GM21737 (cell line): Measurements from ENCODE around the gene PRRC2B.
"Not testable (repeated sequence)": the region's sequence is repeated elsewhere in the genome, so short reads cannot be mapped to it uniquely, and the experiment has no call there.

Source experiments
- ATAC-seq: cut with Tn5 transposase; IDR thresholded peaks from one replicate; pipeline ENCODE4 v1.9.1; 2021; ENCODE audit warnings: mild to moderate bottlenecking, moderate library complexity; ENCODE audit not compliant: unreplicated experiment

The PRRC2B gene

GRCh38 chr9:131432597-131433301, 38.9 kb downstream of the PRRC2B start:
- no peak for ATAC-seq

- ATAC-seq = no peak
Measured at GRCh38 chr9:131433302-131433854, 39.5 kb downstream of the PRRC2B start.

- no peak for ATAC-seq
Measured at GRCh38 chr9:131434673-131435072, 40.8 kb downstream of the PRRC2B start.

GRCh38 chr9:131436376-131436775, 42.5 kb downstream of the PRRC2B start:
- no peak for ATAC-seq

GRCh38 chr9:131436865-131437271, 43.0 kb downstream of the PRRC2B start:
- ATAC-seq = no peak

GRCh38 chr9:131438190-131438589, 44.3 kb downstream of the PRRC2B start:
- no peak for ATAC-seq

GRCh38 chr9:131439224-131439623, 45.3 kb downstream of the PRRC2B start:
- ATAC-seq = no peak

GRCh38 chr9:131441441-131441840, 47.6 kb downstream of the PRRC2B start:
- ATAC-seq = no peak

GRCh38 chr9:131442351-131442750, 48.5 kb downstream of the PRRC2B start:
- ATAC-seq = no peak

- no peak for ATAC-seq
Measured at GRCh38 chr9:131443648-131444047, 49.8 kb downstream of the PRRC2B start.

- ATAC-seq = no peak
Measured at GRCh38 chr9:131446276-131446675, 52.4 kb downstream of the PRRC2B start.

GRCh38 chr9:131447148-131447547, 53.3 kb downstream of the PRRC2B start:
- no peak for ATAC-seq

- ATAC-seq = no peak
Measured at GRCh38 chr9:131447600-131447999, 53.7 kb downstream of the PRRC2B start.

GRCh38 chr9:131448818-131449217, 54.9 kb downstream of the PRRC2B start:
- ATAC-seq = no peak

GRCh38 chr9:131449276-131449675, 55.4 kb downstream of the PRRC2B start:
- ATAC-seq = no peak

- no peak for ATAC-seq
Measured at GRCh38 chr9:131454028-131454427, 60.1 kb downstream of the PRRC2B start.

GRCh38 chr9:131455655-131456054, 61.8 kb downstream of the PRRC2B start:
- not testable (repeated sequence) for ATAC-seq

GRCh38 chr9:131457746-131458145, 63.9 kb downstream of the PRRC2B start:
- ATAC-seq = no peak

GRCh38 chr9:131459056-131459455, 65.2 kb downstream of the PRRC2B start:
- ATAC-seq = no peak

- no peak for ATAC-seq
Measured at GRCh38 chr9:131461166-131461565, 67.3 kb downstream of the PRRC2B start.

- no peak for ATAC-seq
Measured at GRCh38 chr9:131464354-131465000, 70.6 kb downstream of the PRRC2B start.

GRCh38 chr9:131465401-131465800, 71.5 kb downstream of the PRRC2B start:
- no peak for ATAC-seq
